ENCODE results near the gene CCM2. TPM values are rescaled to one million over a fixed set of nuclear protein-coding genes. Genes with fewer than 3 reads are reported as not detected.
A peak's percentile ranks its signal among the peaks of the same experiment; 100 is the strongest.

The CCM2 gene
- 49.4 and 59.0 TPM in 2 replicates for total RNA-seq (2012; rRNA removed)

DNA sequence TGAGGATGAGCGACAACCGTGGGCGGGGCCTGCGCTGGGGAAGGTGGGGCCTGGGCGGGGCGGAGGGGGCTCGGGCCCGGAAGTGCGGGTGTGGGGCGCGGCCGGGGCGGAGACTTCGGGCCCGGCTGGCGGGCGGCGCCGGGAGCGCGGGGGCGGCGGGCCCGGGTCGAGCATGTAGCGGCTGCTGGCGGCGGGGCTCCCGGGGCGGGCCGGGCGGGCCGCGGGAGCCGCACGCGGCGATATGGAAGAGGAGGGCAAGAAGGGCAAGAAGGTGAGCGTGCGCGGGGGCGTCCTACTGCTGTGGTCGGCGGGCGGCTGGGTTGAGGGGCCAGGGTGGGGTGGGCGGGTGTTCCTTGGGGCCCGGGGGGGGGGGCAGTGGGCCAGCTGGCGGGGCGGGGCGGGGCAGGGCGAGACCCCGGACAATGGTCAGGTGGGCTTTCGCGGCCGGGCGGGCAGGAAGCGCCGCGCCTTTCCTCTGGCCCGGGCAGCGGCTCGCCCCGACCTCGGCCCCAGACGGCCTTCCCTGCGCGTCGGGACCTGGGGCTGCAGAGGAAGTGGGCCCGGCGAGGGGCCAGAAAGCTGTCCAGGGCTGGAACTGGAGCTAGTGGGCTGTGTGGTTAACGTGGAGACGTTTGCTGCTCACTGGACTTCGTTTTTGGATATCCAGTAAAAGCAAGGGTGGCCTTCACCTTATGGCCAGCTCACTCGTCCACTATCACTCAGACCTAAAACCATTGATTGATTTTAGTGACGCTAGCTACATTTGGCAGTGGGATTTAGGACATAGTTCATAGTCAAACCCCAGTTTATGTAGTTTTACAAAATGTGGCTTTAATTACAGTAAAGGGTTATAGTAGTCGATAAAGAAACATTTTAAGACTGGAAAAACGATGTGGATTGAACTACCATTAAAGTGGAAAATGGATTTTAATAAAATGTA lies at the start of gene CCM2:
Gene CCM2, plus strand, starts transcription at position 109 of the 940 bp plus-strand sequence. Its CDS starts 133 bp downstream, at position 242.
- Histone ChIP-seq H3K9me3 (replicated peaks; ENCODE audit: low read length) (no peaks in the 10 kb centered on the region), H3K27me3 (ENCODE audit: control insufficient read depth, insufficient read depth, low read length) (no peaks in the 10 kb centered on the region), H3K4me1 (ENCODE audit: control insufficient read depth, insufficient read depth, low read length) (peaks cover 10% of the 10 kb centered on the region), H3K9ac (ENCODE audit: low read depth, low read length) (peak within 1 kb of the TSS; percentile 78), H3K36me3 (ENCODE audit: insufficient read depth, low read length) (peaks cover 3% of the 10 kb centered on the region), H3K4me2 (ENCODE audit: low read length) (peak within 1 kb of the TSS; percentile 83), H3K4me3 (ENCODE audit: low read length) (peak within 1 kb of the TSS; percentile 88)

DNA sequence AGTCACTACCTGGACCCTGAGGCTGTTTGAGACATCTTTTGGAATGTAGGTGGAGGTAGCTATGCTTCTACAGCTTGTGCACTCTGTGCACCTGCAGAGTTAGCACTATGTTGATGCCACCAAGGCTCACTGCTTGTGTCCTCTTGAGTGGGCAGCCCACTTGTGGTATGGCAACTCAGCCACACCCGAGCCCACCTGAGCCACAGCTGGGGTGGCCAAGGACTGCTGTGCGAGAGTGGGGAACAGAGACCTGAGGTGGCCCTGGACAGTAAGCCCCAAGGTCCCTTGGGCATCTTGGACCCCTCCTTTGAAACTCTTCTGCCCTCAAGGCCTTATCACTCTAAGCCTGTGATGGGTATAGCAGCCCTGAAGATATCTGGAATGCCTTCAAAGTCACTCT lies 46.8 kb upstream of the CCM2 start:
- H3K9me3 ChIP-seq (replicated peaks; ENCODE audit: low read length): no peaks in the 10 kb centered on the region
- no peaks in the 10 kb centered on the region for H3K4me1 ChIP-seq (ENCODE audit: control insufficient read depth, insufficient read depth, low read length)
- peaks cover 42% of the 10 kb centered on the region for H3K27me3 ChIP-seq (ENCODE audit: control insufficient read depth, insufficient read depth, low read length)
- H3K4me3 ChIP-seq (ENCODE audit: low read length): no peak overlapping the region
- no peak overlapping the region for H3K4me2 ChIP-seq (ENCODE audit: low read length)
- no peaks in the 10 kb centered on the region for H3K36me3 ChIP-seq (ENCODE audit: insufficient read depth, low read length)
- H3K9ac ChIP-seq (ENCODE audit: low read depth, low read length): no peak overlapping the region

DNA sequence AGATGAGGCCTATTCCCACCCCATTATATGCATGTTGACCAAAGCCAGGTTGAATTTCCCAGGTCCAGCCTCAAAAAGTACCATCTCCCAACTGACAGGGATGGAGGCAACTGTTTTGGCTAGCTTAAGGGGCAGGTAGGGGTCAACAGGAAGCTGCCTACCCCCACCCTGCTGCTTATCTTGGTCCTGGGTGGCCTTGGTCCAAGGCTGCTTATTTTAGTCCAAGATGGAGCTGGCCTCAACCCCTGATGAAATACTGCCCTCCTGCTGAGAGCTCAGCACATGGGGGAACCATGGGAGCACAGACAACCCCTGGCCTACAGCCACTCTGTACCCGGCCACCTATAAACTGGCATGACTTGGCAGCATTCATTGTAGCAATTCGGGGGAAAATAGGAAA lies 44.3 kb upstream of the CCM2 start:
- H3K4me3 ChIP-seq (ENCODE audit: low read length): no peak overlapping the region

DNA sequence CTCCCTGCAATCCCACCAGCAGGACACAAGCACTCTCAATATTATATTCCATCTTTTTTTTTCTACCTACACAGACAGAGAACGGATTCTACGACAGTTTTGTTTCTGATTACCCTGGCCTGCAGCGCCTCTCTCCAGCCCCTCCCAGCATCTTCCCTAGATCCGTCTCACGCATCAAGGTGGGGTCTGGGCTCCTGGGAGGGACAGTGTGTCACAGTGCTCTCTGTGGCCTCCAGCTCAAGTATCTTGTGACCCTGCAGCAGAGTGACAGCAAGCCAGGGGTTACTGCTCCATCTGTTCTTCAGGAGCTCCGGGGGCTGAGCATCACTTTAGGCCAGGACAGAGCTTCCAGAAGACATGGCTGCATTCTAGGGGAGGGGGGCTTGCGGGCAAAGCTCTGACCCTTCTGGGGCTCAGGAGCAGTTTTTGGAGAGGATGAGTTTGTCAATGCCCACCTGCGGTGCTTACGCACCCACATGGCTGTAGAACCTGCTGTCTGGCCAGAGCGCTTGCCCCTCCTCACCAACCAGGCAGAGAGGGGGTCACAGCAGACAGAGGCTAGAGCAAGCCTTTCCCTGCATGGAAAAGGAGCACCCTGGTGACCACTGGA lies 43.7 kb upstream of the CCM2 start:
- no peaks in the 10 kb centered on the region for H3K4me1 ChIP-seq (ENCODE audit: control insufficient read depth, insufficient read depth, low read length)
- peaks cover 26% of the 10 kb centered on the region for H3K27me3 ChIP-seq (ENCODE audit: control insufficient read depth, insufficient read depth, low read length)
- no peak overlapping the region for H3K9ac ChIP-seq (ENCODE audit: low read depth, low read length)
- H3K4me3 ChIP-seq (ENCODE audit: low read length): no peak overlapping the region
- no peaks in the 10 kb centered on the region for H3K36me3 ChIP-seq (ENCODE audit: insufficient read depth, low read length)
- no peaks in the 10 kb centered on the region for H3K9me3 ChIP-seq (replicated peaks; ENCODE audit: low read length)
- H3K4me2 ChIP-seq (ENCODE audit: low read length): no peak overlapping the region

More for the DNA sequence above, 44.3 kb upstream of the CCM2 start:
- no peaks in the 10 kb centered on the region for H3K9me3 ChIP-seq (replicated peaks; ENCODE audit: low read length)
- H3K9ac ChIP-seq (ENCODE audit: low read depth, low read length): no peak overlapping the region
- peaks cover 32% of the 10 kb centered on the region for H3K27me3 ChIP-seq (ENCODE audit: control insufficient read depth, insufficient read depth, low read length)
- H3K4me2 ChIP-seq (ENCODE audit: low read length): no peak overlapping the region
- no peaks in the 10 kb centered on the region for H3K36me3 ChIP-seq (ENCODE audit: insufficient read depth, low read length)
- no peaks in the 10 kb centered on the region for H3K4me1 ChIP-seq (ENCODE audit: control insufficient read depth, insufficient read depth, low read length)

DNA sequence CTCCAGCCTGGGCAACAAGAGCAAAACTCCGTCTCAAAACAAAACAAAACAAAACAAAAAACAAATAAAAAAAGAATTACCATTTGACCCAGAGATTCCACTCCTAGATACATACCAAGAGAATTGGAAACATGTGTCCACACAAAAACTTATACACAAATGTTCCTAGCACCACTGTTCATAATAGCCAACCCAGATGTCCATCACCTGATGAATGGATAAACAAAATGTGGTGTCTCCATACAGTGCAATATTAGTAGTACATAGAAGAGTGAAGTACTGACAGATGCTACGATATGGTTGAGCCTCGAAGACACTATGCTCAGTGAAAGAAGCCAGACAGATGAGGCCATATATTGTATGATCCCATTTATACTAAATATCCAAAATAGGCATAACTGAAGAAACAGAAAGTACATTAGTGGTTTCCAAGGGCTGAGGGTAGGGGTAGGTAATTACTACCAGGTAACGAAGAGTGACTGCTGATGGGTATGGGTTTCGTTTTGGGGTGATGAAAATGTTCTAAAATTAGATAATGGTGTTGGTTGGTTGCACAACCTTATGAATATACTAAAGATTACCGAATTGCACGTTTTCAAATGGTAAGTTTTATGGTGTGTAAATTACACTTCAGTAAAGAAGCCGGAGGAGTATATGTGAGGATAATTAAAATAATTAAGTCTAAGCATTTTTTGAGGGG lies 41.2 kb upstream of the CCM2 start:
- Histone ChIP-seq H3K9me3 (replicated peaks; ENCODE audit: low read length) (no peaks in the 10 kb centered on the region), H3K4me3 (ENCODE audit: low read length) (no peak overlapping the region), H3K27me3 (ENCODE audit: control insufficient read depth, insufficient read depth, low read length) (peaks cover 21% of the 10 kb centered on the region), H3K4me2 (ENCODE audit: low read length) (no peak overlapping the region), H3K36me3 (ENCODE audit: insufficient read depth, low read length) (no peaks in the 10 kb centered on the region), H3K4me1 (ENCODE audit: control insufficient read depth, insufficient read depth, low read length) (peaks cover 9% of the 10 kb centered on the region), H3K9ac (ENCODE audit: low read depth, low read length) (no peak overlapping the region)

DNA sequence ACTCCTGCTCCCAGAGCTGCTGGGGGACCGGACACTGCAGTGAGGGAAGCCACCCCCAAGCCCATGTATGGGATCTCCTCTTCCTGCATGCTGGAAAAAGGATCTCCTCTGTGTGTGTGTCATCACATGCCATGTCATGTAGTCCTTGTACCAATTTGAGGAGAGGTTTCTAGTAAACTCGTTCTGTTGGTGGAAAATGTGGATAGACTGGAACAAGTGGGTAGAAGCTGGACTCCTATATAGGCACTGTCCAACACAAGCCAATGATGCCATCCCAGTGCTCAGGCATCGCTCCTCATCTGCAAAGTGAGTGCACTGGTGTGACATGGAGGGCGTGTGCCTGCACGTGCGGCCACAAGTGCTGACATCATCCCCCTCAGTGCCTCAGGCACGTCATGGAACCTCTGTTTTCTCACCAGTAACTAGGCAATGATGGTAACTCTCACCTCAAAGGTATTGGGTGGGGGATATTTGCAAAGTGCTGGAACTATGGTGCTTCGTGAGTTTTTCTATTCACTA lies 40.5 kb upstream of the CCM2 start:
- H3K4me3 ChIP-seq (ENCODE audit: low read length): no peak overlapping the region
- peaks cover 9% of the 10 kb centered on the region for H3K4me1 ChIP-seq (ENCODE audit: control insufficient read depth, insufficient read depth, low read length)
- peaks cover 21% of the 10 kb centered on the region for H3K27me3 ChIP-seq (ENCODE audit: control insufficient read depth, insufficient read depth, low read length)

DNA sequence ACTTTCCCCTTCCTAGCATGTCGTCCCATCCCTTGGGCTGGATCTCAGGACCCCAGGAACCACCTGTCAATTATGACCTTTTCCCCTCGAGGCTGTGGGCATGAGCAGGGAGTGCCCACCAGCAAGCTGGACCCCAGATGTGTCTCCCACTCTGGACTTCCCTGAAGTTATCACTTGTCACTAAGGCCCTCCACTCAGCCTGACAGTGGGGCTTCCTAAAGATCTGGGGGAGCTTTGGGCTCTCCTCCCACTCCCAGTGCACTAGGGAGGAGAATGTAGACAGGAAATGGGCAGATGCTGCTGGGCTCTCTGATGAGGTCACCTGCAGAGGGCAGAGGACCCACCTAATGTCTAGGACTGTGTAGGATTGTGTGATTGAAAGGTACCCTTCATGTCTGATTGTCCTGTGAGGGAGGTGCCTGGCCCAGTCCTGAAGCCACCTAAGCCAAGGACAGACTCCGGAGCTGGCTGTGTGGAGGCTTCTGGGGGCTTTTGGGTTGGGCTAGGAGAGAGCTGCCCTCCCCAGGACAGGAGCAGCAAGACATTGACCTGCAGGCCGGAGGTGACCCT lies 39.9 kb upstream of the CCM2 start:
- H3K27me3 ChIP-seq (ENCODE audit: control insufficient read depth, insufficient read depth, low read length): peaks cover 21% of the 10 kb centered on the region
- H3K9ac ChIP-seq (ENCODE audit: low read depth, low read length): no peak overlapping the region
- H3K36me3 ChIP-seq (ENCODE audit: insufficient read depth, low read length): no peaks in the 10 kb centered on the region
- H3K4me1 ChIP-seq (ENCODE audit: control insufficient read depth, insufficient read depth, low read length): peaks cover 9% of the 10 kb centered on the region
- H3K9me3 ChIP-seq (replicated peaks; ENCODE audit: low read length): no peaks in the 10 kb centered on the region
- no peak overlapping the region for H3K4me3 ChIP-seq (ENCODE audit: low read length)
- no peak overlapping the region for H3K4me2 ChIP-seq (ENCODE audit: low read length)

More for the DNA sequence above, 40.5 kb upstream of the CCM2 start:
- no peak overlapping the region for H3K4me2 ChIP-seq (ENCODE audit: low read length)
- H3K9ac ChIP-seq (ENCODE audit: low read depth, low read length): no peak overlapping the region
- H3K9me3 ChIP-seq (replicated peaks; ENCODE audit: low read length): no peaks in the 10 kb centered on the region
- H3K36me3 ChIP-seq (ENCODE audit: insufficient read depth, low read length): no peaks in the 10 kb centered on the region

DNA sequence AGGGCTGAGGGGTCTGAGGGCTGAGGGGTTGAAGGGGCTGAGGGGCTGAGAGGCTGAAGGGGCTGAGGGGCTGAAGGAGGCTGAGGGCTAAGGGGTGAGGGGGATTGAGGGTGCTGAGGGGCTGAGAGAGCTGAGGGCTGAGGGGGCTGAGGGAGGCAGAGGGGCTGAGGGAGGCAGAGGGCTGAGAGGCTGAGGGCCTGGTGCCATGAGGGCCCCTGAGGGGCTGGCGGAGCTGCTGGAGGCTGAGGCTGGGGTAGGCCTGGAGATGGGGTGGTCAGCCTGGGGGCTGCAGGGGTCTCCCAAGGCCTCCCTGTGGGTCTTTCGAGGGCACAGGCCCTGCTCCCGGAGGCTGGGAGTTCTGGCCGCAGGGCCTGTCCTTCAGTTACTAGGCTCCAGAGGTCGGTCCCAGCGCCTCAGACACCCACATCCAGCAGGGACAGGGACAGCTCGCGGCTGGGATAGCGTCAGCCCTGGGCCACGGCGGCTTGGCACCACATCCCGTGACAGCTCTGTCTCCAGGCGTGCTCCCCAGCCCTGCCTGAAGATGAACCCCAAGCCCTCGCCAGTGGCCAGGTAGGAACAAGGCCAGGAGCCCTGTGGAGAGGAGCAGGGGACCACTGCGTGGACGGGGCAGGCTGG lies 38.0 kb upstream of the CCM2 start:
- peaks cover 9% of the 10 kb centered on the region for H3K4me1 ChIP-seq (ENCODE audit: control insufficient read depth, insufficient read depth, low read length)
- no peak overlapping the region for H3K9ac ChIP-seq (ENCODE audit: low read depth, low read length)
- no peaks in the 10 kb centered on the region for H3K36me3 ChIP-seq (ENCODE audit: insufficient read depth, low read length)
- H3K27me3 ChIP-seq (ENCODE audit: control insufficient read depth, insufficient read depth, low read length): peaks cover 21% of the 10 kb centered on the region
- peak overlapping the region; percentile 95 for H3K4me2 ChIP-seq (ENCODE audit: low read length)
- peak overlapping the region; percentile 72 for H3K4me3 ChIP-seq (ENCODE audit: low read length)
- H3K9me3 ChIP-seq (replicated peaks; ENCODE audit: low read length): no peaks in the 10 kb centered on the region

DNA sequence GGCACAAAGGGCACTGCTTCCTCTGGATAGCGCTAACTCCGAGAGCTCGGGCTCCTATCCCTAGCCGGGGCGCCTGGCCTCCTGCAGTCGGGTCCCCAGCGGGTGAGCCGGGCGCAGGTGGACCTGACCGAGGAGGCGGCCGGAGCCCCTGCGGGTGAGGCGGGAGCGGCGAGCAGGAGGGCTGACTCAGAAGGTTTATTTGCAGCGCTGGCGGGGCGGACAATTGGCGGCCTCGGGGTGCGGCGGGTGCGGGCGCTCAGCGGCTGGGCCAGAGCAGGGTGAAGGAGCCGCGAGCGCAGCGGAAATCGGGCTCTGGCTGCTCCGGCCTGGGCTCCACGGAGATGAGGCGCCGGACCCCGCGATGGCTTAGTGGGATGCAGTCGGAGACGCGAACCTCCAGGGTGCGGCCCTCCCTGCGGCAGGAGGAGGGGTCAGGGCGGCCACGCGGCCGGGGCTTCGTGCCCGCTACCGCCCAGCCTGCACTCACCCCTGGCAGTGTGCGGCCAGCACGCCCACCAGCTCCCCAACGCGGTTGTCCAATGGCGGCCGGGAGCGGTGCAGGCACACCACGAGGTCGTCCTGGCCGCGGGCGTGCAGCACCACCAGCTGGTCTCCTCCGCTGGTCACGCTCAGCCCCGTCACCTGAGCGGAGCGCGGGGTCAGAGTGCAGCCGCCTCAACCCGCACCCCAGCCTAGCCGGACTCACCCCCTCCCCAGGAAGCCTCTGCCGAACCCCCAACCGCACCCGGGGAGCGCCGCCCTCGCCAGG lies 37.3 kb upstream of the CCM2 start:
- Histone ChIP-seq H3K36me3 (ENCODE audit: insufficient read depth, low read length) (no peaks in the 10 kb centered on the region), H3K4me1 (ENCODE audit: control insufficient read depth, insufficient read depth, low read length) (peaks cover 9% of the 10 kb centered on the region), H3K9me3 (replicated peaks; ENCODE audit: low read length) (no peaks in the 10 kb centered on the region), H3K27me3 (ENCODE audit: control insufficient read depth, insufficient read depth, low read length) (peaks cover 21% of the 10 kb centered on the region), H3K4me3 (ENCODE audit: low read length) (peak overlapping the region; percentile 72), H3K9ac (ENCODE audit: low read depth, low read length) (peak overlapping the region; percentile 47), H3K4me2 (ENCODE audit: low read length) (peak overlapping the region; percentile 95)

Data from skeletal muscle satellite cell (primary cell).